Measurements from ENCODE around the gene RBPJ. TPM values are rescaled to one million over a fixed set of nuclear protein-coding genes. Genes with fewer than 3 reads are reported as not detected.

RBPJ gene
- polyA plus RNA-seq, 1 of the 3 experiments (the other 2 are of a cell fraction), result 13.8 TPM

- POLR2A ChIA-PET, result no interaction called here
- Histone ChIP-seq H2AFZ (ENCODE audit: low read depth) (no peak overlapping the region), H3K4me1 (ENCODE audit: control insufficient read depth in 1 of 2, insufficient read depth in 2 of 2, low read depth in 1 of 2, low read length in 1 of 2) (no peaks in the 10 kb centered on the region), H3K9me2 (no peaks in the 10 kb centered on the region), H4K20me1 (ENCODE audit: insufficient read depth) (no peaks in the 10 kb centered on the region), H3K79me2 (ENCODE audit: insufficient read depth) (no peaks in the 10 kb centered on the region), H3K36me3 (replicated peaks in 1 of 2; ENCODE audit: control insufficient read depth in 1 of 2, insufficient read depth in 2 of 2, low read length in 1 of 2) (no peaks in the 10 kb centered on the region), H3F3A (replicated peaks; ENCODE audit: insufficient read depth) (no peaks in the 10 kb centered on the region), H3K27me3 (ENCODE audit: insufficient read depth) (no peaks in the 10 kb centered on the region), H3K4me3 (ENCODE audit: low read depth in 2 of 2, low read length in 1 of 2) (no peak overlapping the region), H3K4me2 (no peak overlapping the region), H3K9me3 (no peaks in the 10 kb centered on the region), H3K27ac (ENCODE audit: low read depth in 2 of 2, low read length in 1 of 2) (no peak overlapping the region), H3K9ac (no peak overlapping the region)
- TF ChIP-seq SIN3A (IDR thresholded peaks at IDR 0.05; ENCODE audit: borderline replicate concordance, low read depth, low read length) (no peak), ELF1 (IDR thresholded peaks at IDR 0.05) (no peak), RCOR1 (IDR thresholded peaks at IDR 0.05; ENCODE audit: low read length) (no peak), TEAD4 (IDR thresholded peaks at IDR 0.05; ENCODE audit: borderline replicate concordance, insufficient read depth) (no peak), MXI1 (IDR thresholded peaks at IDR 0.05; ENCODE audit: low read depth, low read length) (no peak), FOXM1 (IDR thresholded peaks at IDR 0.05; ENCODE audit: low read depth) (no peak), RXRA (IDR thresholded peaks at IDR 0.05; ENCODE audit: borderline replicate concordance, low read depth) (no peak)
- WGBS (ENCODE audit: low lambda C conversion rate), result 74% methylated on average over 3 of the region's 3 CpGs
- CTCF ChIA-PET, result interaction anchor here (0.6 to 1.5 kb wide), 2 partner anchors 12 to 1002 kb away, joined by 3 to 6 read pairs; no protein-coding TSS in a partner anchor
- no peak for DNase-seq
Observed at GRCh38 chr4:26474551-26474950, 153.7 kb downstream of the RBPJ start.

GRCh38 chr4:26475716-26476115 lies 154.9 kb downstream of the RBPJ start:
- TF ChIP-seq RXRA (IDR thresholded peaks at IDR 0.05; ENCODE audit: borderline replicate concordance, low read depth) (no peak), FOXJ3 (CRISPR knock-in tag; IDR thresholded peaks at IDR 0.05) (no peak), FOXM1 (IDR thresholded peaks at IDR 0.05; ENCODE audit: low read depth) (no peak), SIN3A (IDR thresholded peaks at IDR 0.05; ENCODE audit: borderline replicate concordance, low read depth, low read length) (no peak), USF2 (IDR thresholded peaks at IDR 0.05; ENCODE audit: borderline replicate concordance, low read depth, low read length) (no peak)
- no peaks in the 10 kb centered on the region for H3F3A ChIP-seq (replicated peaks; ENCODE audit: insufficient read depth)
- CTCF ChIA-PET, result interaction anchor here (1.3 kb wide), 1 partner anchor 16 kb away, joined by 3 read pairs; no protein-coding TSS in a partner anchor
- H3K4me1 ChIP-seq (ENCODE audit: control insufficient read depth in 1 of 2, insufficient read depth in 2 of 2, low read depth in 1 of 2, low read length in 1 of 2), result no peaks in the 10 kb centered on the region
- H3K9me3 ChIP-seq, result no peaks in the 10 kb centered on the region
- POLR2A ChIA-PET, result no interaction called here
- H2AFZ ChIP-seq (ENCODE audit: low read depth), result no peak overlapping the region
- no peak overlapping the region for H3K4me2 ChIP-seq
- no peaks in the 10 kb centered on the region for H3K79me2 ChIP-seq (ENCODE audit: insufficient read depth)
- no peak for DNase-seq
- H3K27me3 ChIP-seq (ENCODE audit: insufficient read depth), result no peaks in the 10 kb centered on the region
- H3K36me3 ChIP-seq (replicated peaks in 1 of 2; ENCODE audit: control insufficient read depth in 1 of 2, insufficient read depth in 2 of 2, low read length in 1 of 2), result no peaks in the 10 kb centered on the region
- no peak overlapping the region for H3K27ac ChIP-seq (ENCODE audit: low read depth in 2 of 2, low read length in 1 of 2)
- 66% methylated on average over 8 of the region's 8 CpGs for WGBS (ENCODE audit: low lambda C conversion rate)
- no peak overlapping the region for H3K4me3 ChIP-seq (ENCODE audit: low read depth in 2 of 2, low read length in 1 of 2)
- no peaks in the 10 kb centered on the region for H3K9me2 ChIP-seq
- H3K9ac ChIP-seq, result no peak overlapping the region
- no peaks in the 10 kb centered on the region for H4K20me1 ChIP-seq (ENCODE audit: insufficient read depth)

- Histone ChIP-seq H3F3A (replicated peaks; ENCODE audit: insufficient read depth) (no peaks in the 10 kb centered on the region), H3K27me3 (ENCODE audit: insufficient read depth) (no peaks in the 10 kb centered on the region), H3K9ac (no peak overlapping the region), H3K4me1 (ENCODE audit: control insufficient read depth in 1 of 2, insufficient read depth in 2 of 2, low read depth in 1 of 2, low read length in 1 of 2) (no peaks in the 10 kb centered on the region), H3K4me2 (no peak overlapping the region), H3K27ac (ENCODE audit: low read depth in 2 of 2, low read length in 1 of 2) (no peak overlapping the region), H3K4me3 (ENCODE audit: low read depth in 2 of 2, low read length in 1 of 2) (no peak overlapping the region), H2AFZ (ENCODE audit: low read depth) (no peak overlapping the region), H3K79me2 (ENCODE audit: insufficient read depth) (no peaks in the 10 kb centered on the region), H3K9me3 (no peaks in the 10 kb centered on the region), H4K20me1 (ENCODE audit: insufficient read depth) (no peaks in the 10 kb centered on the region), H3K9me2 (no peaks in the 10 kb centered on the region), H3K36me3 (replicated peaks in 1 of 2; ENCODE audit: control insufficient read depth in 1 of 2, insufficient read depth in 2 of 2, low read length in 1 of 2) (no peaks in the 10 kb centered on the region)
- ChIA-PET CTCF (no interaction called here), POLR2A (no interaction called here)
- 61% methylated on average over 5 of the region's 5 CpGs for WGBS (ENCODE audit: low lambda C conversion rate)
- DNase-seq, result no peak
- no peak for TF ChIP-seq RFX5 (IDR thresholded peaks at IDR 0.05; ENCODE audit: low read length)
- TF ChIP-seq NFIC (IDR thresholded peaks at IDR 0.05; ENCODE audit: borderline replicate concordance), result no peak
- no peak for TF ChIP-seq EZH2phosphoT487 (IDR thresholded peaks at IDR 0.05; ENCODE audit: borderline replicate concordance, low read depth)
- no peak for TF ChIP-seq MEF2A (IDR thresholded peaks at IDR 0.05; ENCODE audit: borderline replicate concordance, low read depth)
- TF ChIP-seq FOSL2 (IDR thresholded peaks at IDR 0.05; ENCODE audit: borderline replicate concordance, low read depth), result no peak
- no peak for TF ChIP-seq TEAD4 (IDR thresholded peaks at IDR 0.05; ENCODE audit: borderline replicate concordance, insufficient read depth)
- no peak for TF ChIP-seq EP300 (IDR thresholded peaks at IDR 0.05; ENCODE audit: borderline replicate concordance in 1 of 2, low read depth in 1 of 2, low read length in 1 of 2)
- TF ChIP-seq RCOR1 (IDR thresholded peaks at IDR 0.05; ENCODE audit: low read length), result no peak
- TF ChIP-seq ZBTB33 (IDR thresholded peaks at IDR 0.05; ENCODE audit: borderline replicate concordance, low read depth), result no peak
- no peak for TF ChIP-seq FOXJ3 (CRISPR knock-in tag; IDR thresholded peaks at IDR 0.05)
Observed at GRCh38 chr4:26476545-26476944, 155.7 kb downstream of the RBPJ start.
